GM19238 (cell line): Measurements from ENCODE around the gene NR3C1.
"Not testable (repeated sequence)": the region's sequence is repeated elsewhere in the genome, so short reads cannot be mapped to it uniquely, and the experiment has no call there.

Experiments used
- DNase-seq: peaks from one replicate; pipeline ENCODE4 v3.0.0; 2011; ENCODE audit warnings: low spot score; ENCODE audit not compliant: insufficient read length

Gene NR3C1

DNA sequence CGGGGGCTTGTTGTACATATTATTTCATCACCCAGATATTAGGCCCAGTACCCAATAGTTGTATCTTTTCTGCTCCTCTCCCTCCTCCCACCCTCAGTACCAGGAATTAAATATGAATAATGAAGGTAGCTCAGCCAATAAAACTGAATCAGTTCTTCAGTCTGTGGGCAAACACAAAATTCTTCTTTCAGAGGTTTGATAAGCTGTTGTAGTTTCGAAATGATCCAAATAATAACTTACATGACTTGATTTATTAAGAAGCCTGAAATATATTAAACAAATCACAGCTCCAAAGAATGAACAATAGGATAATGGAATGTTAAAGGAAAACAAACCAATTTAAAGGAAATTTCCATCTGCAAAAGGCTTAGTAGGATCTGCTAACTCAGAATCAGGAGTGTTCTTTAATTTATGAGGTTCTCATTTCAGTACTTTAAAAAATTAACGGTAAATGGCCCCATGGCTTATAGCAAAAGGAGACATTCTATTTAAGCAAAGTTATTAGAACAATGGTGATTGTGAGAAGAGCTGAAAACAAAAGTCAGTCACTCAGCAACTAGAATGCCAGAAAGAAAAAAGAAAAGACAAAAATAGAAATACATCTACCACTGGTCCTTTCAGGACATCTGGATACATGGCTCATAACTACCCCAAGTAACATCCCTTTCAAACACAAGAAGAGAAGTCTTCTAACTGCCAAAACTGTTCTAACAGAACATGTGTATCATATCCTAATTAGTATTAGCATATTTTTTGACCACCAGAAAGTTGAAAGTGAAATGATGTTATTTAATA is 62.4 kb downstream of the NR3C1 start:
- DNase-seq: no peak

GRCh38 chr5:143338658-143339366 is 64.7 kb downstream of the NR3C1 start:
- no peak for DNase-seq

GRCh38 chr5:143337946-143338345 is 65.5 kb downstream of the NR3C1 start:
- no peak for DNase-seq

GRCh38 chr5:143336485-143336884 is 67.0 kb downstream of the NR3C1 start:
- DNase-seq: no peak

GRCh38 chr5:143334903-143335302 is 68.6 kb downstream of the NR3C1 start:
- no peak for DNase-seq

DNA sequence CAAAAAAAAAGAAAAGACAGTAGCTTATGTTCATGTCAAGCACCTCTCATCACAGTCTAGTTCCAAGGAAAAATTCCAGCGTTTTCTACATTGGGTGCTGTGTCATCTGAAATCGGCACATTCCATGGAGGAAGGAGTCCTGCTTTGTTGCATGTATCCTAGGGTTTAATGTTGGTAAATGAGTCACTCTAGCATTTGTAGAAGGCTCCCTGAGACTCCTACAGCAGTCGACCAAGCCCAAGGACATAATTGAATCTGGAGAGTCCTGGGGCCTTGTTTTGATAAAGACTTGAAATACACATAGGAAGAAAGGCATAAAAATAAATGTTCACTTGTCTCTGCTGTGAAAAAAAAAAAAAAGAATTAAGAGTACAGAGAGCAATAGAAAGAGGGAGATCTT is 69.1 kb downstream of the NR3C1 start:
- not testable (repeated sequence) for DNase-seq

DNA sequence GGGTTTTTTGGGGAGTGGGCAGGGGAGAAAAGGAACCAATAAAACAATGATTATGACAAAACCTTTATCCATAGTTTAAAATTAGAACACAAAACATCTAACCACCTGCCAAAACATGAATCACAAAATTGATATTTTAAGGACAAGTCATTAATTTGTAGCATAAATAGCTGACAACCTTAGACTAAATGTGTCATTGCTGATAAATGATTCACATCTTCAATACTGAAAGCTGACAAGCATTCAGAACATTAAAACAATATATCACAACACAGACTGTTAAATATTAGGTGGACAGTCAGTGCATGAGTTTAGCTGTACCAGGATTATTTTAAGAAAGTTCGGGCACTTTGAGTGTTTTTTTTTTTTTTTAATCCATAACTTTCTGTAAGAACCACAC is 71.5 kb downstream of the NR3C1 start:
- DNase-seq: no peak

DNA sequence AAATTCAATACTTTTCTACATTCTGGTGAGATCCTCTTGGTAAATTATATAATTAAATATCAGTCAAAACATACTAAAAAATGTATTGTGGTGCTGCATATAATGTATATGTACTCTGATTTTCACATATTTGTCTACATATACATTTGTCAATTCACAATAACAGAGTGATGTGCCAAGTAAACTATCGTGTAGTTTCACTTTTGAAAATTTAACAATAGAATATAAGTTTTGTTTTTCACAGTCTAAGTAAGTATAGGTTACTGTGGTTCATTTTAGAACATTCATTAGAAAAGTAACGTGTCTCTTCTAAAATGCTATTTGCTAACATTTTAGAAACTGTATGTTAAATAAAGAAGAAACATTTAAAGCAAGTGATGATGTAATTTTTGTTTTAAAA is 73.6 kb downstream of the NR3C1 start:
- DNase-seq: no peak

- no peak for DNase-seq
These were observed 74.8 kb downstream of the NR3C1 start for GRCh38 chr5:143328589-143329220.

DNA sequence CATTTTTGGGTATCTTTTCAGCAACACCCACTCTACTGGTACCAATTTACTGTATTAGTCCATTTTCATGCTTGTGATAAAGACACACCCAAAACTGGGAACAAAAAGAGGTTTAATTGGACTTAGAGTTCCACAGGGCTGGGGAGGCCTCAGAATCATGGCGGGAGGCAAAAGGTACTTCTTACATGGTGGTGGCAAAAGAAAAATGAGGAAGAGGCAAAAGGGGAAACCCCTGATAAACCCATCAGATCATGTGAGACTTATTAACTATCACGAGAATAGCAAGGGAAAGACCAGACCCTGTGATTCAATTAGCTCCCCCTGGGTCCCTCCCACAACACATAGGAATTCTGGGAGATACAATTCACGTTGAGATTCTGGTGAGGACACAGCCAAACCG is 78.4 kb downstream of the NR3C1 start:
- not testable (repeated sequence) for DNase-seq

DNA sequence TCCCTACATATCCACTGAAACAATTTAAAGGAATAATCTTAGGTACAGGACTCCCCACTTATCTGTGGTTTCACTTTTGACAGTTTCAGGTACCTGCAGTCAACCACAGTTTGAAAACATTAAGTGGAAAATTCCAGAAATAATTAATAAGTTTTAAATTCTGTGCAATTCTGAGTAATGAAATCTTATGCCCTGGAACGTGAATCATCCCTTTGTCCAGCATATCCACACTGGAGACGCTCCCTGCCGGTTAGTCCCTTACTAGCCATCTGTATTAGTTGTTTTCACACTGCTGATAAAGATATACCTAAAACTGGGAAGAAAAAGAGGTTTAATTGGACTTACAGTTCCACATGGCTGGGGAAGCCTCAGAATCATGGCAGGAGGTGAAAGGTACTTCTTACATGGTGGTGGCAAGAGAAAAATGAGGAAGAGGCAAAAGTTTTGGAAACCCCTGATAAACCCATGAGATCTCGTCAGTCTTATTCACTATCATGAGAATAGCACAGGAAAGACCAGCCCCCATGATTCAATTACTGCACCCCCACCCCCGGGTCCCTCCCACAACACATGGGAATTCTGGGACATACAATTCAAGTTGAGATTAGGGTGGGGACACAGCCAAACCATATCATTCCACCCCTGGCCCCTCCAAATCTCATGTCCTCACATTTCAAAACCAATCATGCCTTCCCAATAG is 80.4 kb downstream of the NR3C1 start:
- DNase-seq: not testable (repeated sequence)

DNA sequence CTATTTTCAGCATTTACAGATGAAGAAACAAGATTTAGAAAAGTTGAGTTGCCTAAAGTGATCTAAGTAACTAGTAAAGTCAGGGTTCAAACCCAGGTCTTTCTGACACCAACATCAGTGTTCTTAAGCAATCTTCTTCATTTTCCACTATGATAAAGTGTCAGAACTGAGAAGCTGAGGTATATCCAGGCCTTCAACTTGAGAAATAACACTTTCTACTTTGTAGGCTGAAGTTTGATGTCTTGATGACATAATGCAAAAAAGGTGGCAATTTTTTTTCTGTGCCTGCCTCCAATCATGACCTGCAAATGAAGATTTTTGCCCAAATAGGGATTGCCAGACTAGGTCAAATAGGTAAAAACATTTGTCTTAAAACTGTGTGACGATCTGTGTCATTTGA is 81.3 kb downstream of the NR3C1 start:
- no peak for DNase-seq

DNA sequence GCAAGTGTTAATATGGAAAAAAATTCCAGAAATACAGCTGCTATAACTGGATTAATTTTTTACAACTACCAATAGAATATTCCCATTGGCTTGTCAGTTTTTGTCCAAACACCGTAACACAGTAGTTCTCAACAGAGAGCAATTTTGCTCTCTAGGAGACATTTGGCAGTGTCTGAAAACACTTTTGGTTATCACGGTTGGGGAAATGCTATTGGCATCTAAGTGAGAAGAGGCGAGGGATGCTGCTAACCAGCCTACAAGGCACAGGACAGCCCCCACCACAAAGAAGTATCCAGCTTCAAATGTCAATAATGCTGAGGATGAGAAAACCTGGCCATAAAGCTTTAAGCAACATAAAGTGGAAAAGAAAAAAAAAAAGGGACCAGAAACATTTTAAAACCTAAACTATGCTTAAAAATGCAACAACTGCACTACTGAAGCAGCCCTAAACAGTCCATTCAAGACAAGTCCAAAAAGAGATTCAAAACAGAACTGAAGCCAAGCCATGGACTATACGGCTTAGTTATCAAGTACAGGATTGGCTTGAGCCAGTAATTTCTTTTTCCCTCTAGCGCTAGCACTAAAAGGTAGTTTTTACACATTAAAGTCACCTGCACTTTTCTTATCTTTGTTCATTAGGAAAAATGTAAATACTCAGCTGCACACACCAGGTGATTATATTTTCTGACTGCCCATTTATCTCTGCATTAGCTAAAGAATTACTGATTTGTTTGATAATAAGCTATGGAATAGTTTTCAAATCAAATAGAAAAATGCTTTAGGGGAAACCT is 83.9 kb downstream of the NR3C1 start:
- no peak for DNase-seq

DNA sequence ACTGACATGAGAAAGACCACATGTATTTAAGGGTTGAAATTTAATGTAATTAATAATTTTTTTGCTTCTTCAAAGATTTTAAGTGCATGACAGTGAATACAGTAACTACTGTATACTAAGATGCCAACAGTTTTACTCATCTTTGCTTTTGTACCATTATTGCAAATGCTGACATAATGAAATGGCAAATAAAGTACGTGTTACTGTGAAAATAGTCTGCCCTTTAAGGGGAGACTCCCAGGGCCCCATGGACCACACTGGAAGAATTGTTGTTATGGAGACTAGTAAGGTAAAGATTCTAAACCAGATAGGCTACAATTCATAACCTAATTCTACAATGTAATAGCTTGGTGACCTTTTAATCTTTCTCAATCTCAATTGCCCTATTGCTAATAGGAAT is 84.7 kb downstream of the NR3C1 start:
- DNase-seq: no peak

- no peak for DNase-seq
These were observed 85.2 kb downstream of the NR3C1 start for GRCh38 chr5:143318270-143318669.

DNA sequence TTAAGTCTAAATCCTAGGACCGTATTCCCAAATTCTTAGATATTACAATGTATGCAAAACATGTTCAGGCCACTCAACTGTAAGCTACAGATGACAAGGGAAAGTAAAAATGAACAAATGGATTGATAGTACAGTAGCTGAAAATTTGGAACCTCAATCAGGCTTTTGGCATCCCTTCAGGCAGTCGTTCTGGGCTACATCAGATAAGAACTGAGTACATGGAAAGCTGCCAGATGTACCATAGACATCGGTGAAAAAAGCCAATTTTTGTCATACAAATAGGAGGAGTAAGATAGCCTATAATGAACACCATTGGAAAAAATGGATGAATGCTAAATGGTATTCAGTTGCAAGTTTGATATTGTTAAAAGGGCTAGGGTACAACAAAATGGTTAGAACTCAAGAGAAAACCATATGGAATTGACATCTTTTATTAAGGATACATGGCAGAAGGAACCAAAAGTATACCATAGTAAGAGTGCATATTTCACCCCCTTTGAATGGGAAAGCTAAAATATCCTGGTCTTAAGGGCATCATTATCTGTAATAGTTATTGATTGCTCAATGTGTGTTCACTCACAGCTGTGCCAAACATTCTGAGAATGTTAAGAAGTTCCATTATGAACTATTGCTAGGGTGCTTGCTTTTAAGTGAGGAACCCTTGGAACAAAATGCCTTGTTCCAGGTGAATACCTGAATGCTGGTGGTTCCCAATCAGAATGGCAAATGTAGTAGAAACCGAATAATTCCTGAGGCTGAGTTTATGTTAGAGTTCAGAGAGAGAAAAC is 86.4 kb downstream of the NR3C1 start:
- no peak for DNase-seq

DNA sequence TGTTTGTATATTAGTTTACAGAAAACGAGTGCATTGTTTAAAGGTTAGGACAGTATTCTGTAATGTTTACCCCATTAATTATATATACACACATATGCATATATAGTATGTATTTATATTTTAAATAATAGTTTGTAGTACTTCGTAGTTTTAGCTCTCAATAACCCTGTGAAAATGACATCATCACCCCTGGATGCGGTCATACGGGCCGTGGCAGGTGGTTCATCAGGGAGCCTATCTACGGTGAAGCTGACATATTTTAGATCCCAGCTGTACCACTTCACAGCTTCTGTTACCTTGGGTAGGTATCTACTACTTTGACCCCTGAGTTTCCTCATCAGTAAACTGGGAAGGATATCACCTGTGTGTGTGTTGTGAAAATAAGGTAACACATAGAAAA is 87.1 kb downstream of the NR3C1 start:
- DNase-seq: no peak

- no peak for DNase-seq
These were observed 87.6 kb downstream of the NR3C1 start for GRCh38 chr5:143315929-143316328.

DNA sequence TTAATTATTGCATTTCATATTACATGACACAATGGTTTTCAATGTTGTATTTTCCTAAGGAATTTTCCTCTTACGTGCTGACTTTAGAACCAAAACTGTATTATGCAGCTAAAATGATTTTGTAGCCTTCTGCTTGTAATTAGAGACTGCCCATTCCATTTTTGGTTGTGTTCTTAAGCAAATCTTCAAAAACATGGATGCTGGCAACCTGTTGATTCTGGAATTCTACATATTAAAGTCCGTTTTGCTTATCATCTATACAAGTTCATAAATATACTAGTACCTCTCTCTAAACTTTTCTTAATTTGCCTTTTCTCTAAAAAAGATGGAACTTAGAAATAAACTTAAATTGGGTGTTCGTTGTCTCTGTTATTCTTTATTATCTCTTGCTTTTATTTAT is 88.3 kb downstream of the NR3C1 start:
- no peak for DNase-seq

- DNase-seq: no peak
These were observed 88.8 kb downstream of the NR3C1 start for GRCh38 chr5:143314659-143315058.
